GM23248 (cell line): ENCODE results near the gene FGFR4.

ENCODE experiments used
- EZH2 ChIP-seq: fragments of 200-600 bp; sonication (generic); IDR thresholded peaks from 2 replicates; pipeline ENCODE4 v1.6.1; 2018; ENCODE audit warnings: antibody characterized with exemption, mild to moderate bottlenecking; ENCODE audit not compliant: insufficient read depth, poor library complexity, severe bottlenecking
- EZH2phosphoT487 ChIP-seq: fragments of 200-600 bp; sonication (generic); IDR thresholded peaks from 2 replicates; pipeline ENCODE4 v1.6.1; 2018; ENCODE audit warnings: antibody characterized with exemption, moderate library complexity, mild to moderate bottlenecking, low read depth; ENCODE audit not compliant: insufficient read depth

GRCh38 chr5:177090813-177091212 is 4.1 kb downstream of the FGFR4 start:
- TF ChIP-seq EZH2 = no peak
- TF ChIP-seq EZH2phosphoT487 = no peak
